Gastrocnemius medialis (tissue), 4 donors: ENCODE results near the gene TRAPPC14. TPM values are rescaled to one million over a fixed set of nuclear protein-coding genes. Genes with fewer than 3 reads are reported as not detected.
A peak's percentile ranks its signal among the peaks of the same experiment; 100 is the strongest.

ENCODE experiments used
- ATAC-seq, 2 donors: fragments of 150-250 bp; one replicate each; pipeline ENCODE4 v1.9.1; 2016
- DNase-seq, 2 donors: peaks; one replicate each; pipeline ENCODE4 v3.0.0-alpha.2; 2019
- H3K27ac ChIP-seq, 4 donors: fragments of 200-600 bp; sonication (generic); 1 replicate in 1 of 4; 2 replicates in 3 of 4; pipeline ENCODE4 v1.5.1; 2016 to 2018; ENCODE audit warnings: mild to moderate bottlenecking in 2 of 4, moderate library complexity in 1 of 4
- H3K27me3 ChIP-seq, 3 donors: fragments of 200-600 bp; sonication (generic) in 2 of 3; 1 replicate in 1 of 3; 2 replicates in 2 of 3; pipeline versions ENCODE4 v1.5.1 to v1.6.0; 2016 to 2019; ENCODE audit warnings: mild to moderate bottlenecking in 1 of 3, moderate library complexity in 1 of 3
- H3K36me3 ChIP-seq, 2 donors: fragments of 200-600 bp; sonication (generic) in 1 of 2; one replicate each; pipeline ENCODE4 v1.5.1; 2017 to 2018
- H3K4me1 ChIP-seq, 2 donors: fragments of 200-600 bp; sonication (generic) in 1 of 2; one replicate each; pipeline ENCODE4 v1.5.1; 2016 to 2017; ENCODE audit warnings: mild to moderate bottlenecking in 2 of 2
- H3K4me3 ChIP-seq, 4 donors: fragments of 200-600 bp; sonication (generic) in 3 of 4; 1 replicate in 1 of 4; 2 replicates in 3 of 4; pipeline ENCODE4 v1.5.1; 2016 to 2019; ENCODE audit warnings: mild to moderate bottlenecking in 2 of 4
- H3K9me3 ChIP-seq, 3 donors: fragments of 200-600 bp; sonication (generic) in 2 of 3; 1 replicate in 1 of 3; 2 replicates in 2 of 3; pipeline ENCODE4 v1.5.1; 2016 to 2019
- CTCF ChIP-seq, 5 experiments: fragments of 450-650 bp in 3 of 5; fragments of 200-600 bp in 2 of 5; sonication (generic) in 2 of 5; IDR thresholded peaks in 4 of 5; conservative IDR thresholded peaks in 1 of 5; 1 replicate in 4 of 5; 2 replicates in 1 of 5; pipeline ENCODE4 v1.5.1; 2016 to 2019; ENCODE audit warnings: antibody characterized with exemption in 5 of 5, mild to moderate bottlenecking in 3 of 5, moderate library complexity in 3 of 5
- POLR2A ChIP-seq, 2 donors: fragments of 450-650 bp; IDR thresholded peaks; one replicate each; pipeline ENCODE4 v1.6.1; 2017; ENCODE audit warnings: antibody characterized with exemption in 2 of 2, mild to moderate bottlenecking in 2 of 2, moderate library complexity in 2 of 2
- in situ Hi-C, 4 donors: fragments of 200-750 bp; cut with MboI; loops; one replicate each; pipeline versions ENCODE4 v1.15.0 to v1.8.0; 2017; ENCODE audit warnings: low sequenced_read_pairs in 4 of 4
- intact Hi-C: fragments of 100-400 bp; cut with DNase I; formaldehyde crosslinking; loops from one replicate; pipeline ENCODE4 v1.15.1; 2023; ENCODE audit warnings: low total_unique reads
- total RNA-seq, 4 donors: library from RNA; depleted of rRNA; stranded (reverse); fragments of >200 nt; gene quantifications; one replicate each; pipeline versions ENCODE4 v1.1.0 to v1.2.3, GENCODE V29; 2016

Gene TRAPPC14
- total RNA-seq, 4 donors from 2014 or later = 3.0 to 6.1 (median 4.2) TPM

GRCh38 chr7:100163871-100164270 is 5.3 kb upstream of the TRAPPC14 start:
- in situ Hi-C loops (loop anchor here in 1 of 4 donors (25.0 kb wide), 1 partner anchor 173 kb away; no protein-coding TSS in a partner anchor), intact Hi-C loops (no loop called here)
- no peaks in the 10 kb centered on the region for H3K9me3 ChIP-seq
- no peak overlapping the region for H3K27ac ChIP-seq
- H3K4me3 ChIP-seq = no peak overlapping the region
- ATAC-seq = no peak
- TF ChIP-seq POLR2A (IDR thresholded peaks at IDR 0.05) (no peak), CTCF (IDR thresholded peaks at IDR 0.05 in 4 of 5, conservative IDR thresholded peaks at IDR 0.05 in 1 of 5) (no peak)
- H3K27me3 ChIP-seq = peaks cover 4 to 17% (median 14%) of the 10 kb centered on the region in 3 donors
- H3K4me1 ChIP-seq = peaks cover 2 to 10% of the 10 kb centered on the region in 2 donors
- no peaks in the 10 kb centered on the region for H3K36me3 ChIP-seq
- DNase-seq = no peak

- H3K27ac ChIP-seq = no peak overlapping the region
- TF ChIP-seq CTCF (IDR thresholded peaks at IDR 0.05 in 4 of 5, conservative IDR thresholded peaks at IDR 0.05 in 1 of 5) (no peak), POLR2A (IDR thresholded peaks at IDR 0.05) (no peak)
- in situ Hi-C loops = loop anchor here in 1 of 4 donors (25.0 kb wide), 1 partner anchor 174 kb away; no protein-coding TSS in a partner anchor
Observed at GRCh38 chr7:100163006-100163531, 4.5 kb upstream of the TRAPPC14 start.

GRCh38 chr7:100160067-100160466 is 1.5 kb upstream of the TRAPPC14 start:
- TF ChIP-seq POLR2A (IDR thresholded peaks at IDR 0.05) = no peak
- no peak for TF ChIP-seq CTCF (IDR thresholded peaks at IDR 0.05 in 4 of 5, conservative IDR thresholded peaks at IDR 0.05 in 1 of 5)
- H3K9me3 ChIP-seq = no peaks in the 10 kb centered on the region
- DNase-seq (no peak), ATAC-seq (no peak)
- peaks cover 6 to 17% of the 10 kb centered on the region in 2 donors for H3K4me1 ChIP-seq
- intact Hi-C loops (no loop called here), in situ Hi-C loops (loop anchor here in 1 of 4 donors (25.0 kb wide), 1 partner anchor 177 kb away; no protein-coding TSS in a partner anchor)
- peaks cover 0 to 20% of the 10 kb centered on the region in 2 donors for H3K36me3 ChIP-seq
- no peak overlapping the region for H3K27ac ChIP-seq
- H3K4me3 ChIP-seq = no peak overlapping the region
- no peaks in the 10 kb centered on the region for H3K27me3 ChIP-seq

More at GRCh38 chr7:100163006-100163531, 4.5 kb upstream of the TRAPPC14 start:
- Histone ChIP-seq H3K4me1 (peaks cover 0 to 8% of the 10 kb centered on the region in 2 donors), H3K4me3 (no peak overlapping the region), H3K27me3 (peaks cover 4 to 15% (median 8%) of the 10 kb centered on the region in 3 donors), H3K9me3 (no peaks in the 10 kb centered on the region), H3K36me3 (no peaks in the 10 kb centered on the region)
- no peak for ATAC-seq
- intact Hi-C loops = no loop called here
- no peak for DNase-seq

GRCh38 chr7:100159099-100159623 is 638 bp upstream of the TRAPPC14 start:
- H3K27ac ChIP-seq = peak overlapping the region; percentile 60 to 86 (median 72)
- H3K4me1 ChIP-seq = peaks cover 6 to 17% of the 10 kb centered on the region in 2 donors
- no peak for TF ChIP-seq CTCF (IDR thresholded peaks at IDR 0.05 in 4 of 5, conservative IDR thresholded peaks at IDR 0.05 in 1 of 5)
- H3K4me3 ChIP-seq = peak overlapping the region; percentile 67 to 90 (median 70)
- no peaks in the 10 kb centered on the region for H3K27me3 ChIP-seq
- in situ Hi-C loops = loop anchor here in 1 of 4 donors (25.0 kb wide), 1 partner anchor 178 kb away; no protein-coding TSS in a partner anchor
- H3K36me3 ChIP-seq = peaks cover 0 to 25% of the 10 kb centered on the region in 2 donors
- no peaks in the 10 kb centered on the region for H3K9me3 ChIP-seq
- DNase-seq (no peak), ATAC-seq (no peak)
- intact Hi-C loops = no loop called here
